GM12873 (cell line): ENCODE measurements around the gene PTEN.

Experiments used
- CTCF ChIP-seq: IDR thresholded peaks from 2 replicates; pipeline ENCODE4 v1.5.1; 2012; ENCODE audit warnings: low read depth, mild to moderate bottlenecking, moderate library complexity, low read length, control low read depth; ENCODE audit not compliant: insufficient read depth; ENCODE audit errors: missing control alignments

Gene PTEN

DNA sequence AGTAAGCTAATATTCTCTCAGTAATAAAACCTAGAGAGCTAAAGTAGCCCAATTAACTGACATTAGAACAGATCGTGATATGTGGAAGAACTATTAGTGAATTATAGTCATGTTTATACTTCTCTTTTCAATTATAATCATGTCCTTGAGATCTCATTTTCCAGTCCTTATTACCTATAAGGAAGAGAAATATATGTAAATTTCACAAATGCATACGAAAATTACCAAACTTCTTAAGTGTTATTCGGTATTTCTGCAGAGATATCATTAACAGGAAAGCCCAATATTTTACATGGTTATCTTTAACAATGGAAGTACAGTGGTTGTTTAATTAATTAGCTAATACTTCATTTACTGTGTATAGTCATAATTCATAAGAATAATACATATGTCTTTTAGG is 110.7 kb downstream of the PTEN start:
- no peak for TF ChIP-seq CTCF

DNA sequence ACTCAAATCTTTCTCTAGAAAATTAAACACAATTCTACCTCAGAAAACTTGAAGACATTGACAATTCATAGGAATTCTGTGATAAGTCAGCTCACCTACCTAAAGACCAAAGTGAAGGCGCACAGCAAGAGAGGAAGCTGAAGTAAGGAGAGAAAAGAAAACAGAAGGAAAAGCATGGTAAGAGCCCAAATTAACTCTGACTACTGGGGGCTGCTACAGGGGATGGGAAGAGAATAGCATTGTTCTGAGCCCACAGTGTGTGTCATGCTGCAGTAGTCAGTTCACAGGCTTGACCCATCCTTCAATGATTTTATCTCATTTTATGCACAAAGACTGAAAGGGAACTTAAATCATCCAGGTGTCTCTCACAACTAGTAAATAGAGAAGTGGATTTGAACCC is 111.3 kb downstream of the PTEN start:
- TF ChIP-seq CTCF = no peak

DNA sequence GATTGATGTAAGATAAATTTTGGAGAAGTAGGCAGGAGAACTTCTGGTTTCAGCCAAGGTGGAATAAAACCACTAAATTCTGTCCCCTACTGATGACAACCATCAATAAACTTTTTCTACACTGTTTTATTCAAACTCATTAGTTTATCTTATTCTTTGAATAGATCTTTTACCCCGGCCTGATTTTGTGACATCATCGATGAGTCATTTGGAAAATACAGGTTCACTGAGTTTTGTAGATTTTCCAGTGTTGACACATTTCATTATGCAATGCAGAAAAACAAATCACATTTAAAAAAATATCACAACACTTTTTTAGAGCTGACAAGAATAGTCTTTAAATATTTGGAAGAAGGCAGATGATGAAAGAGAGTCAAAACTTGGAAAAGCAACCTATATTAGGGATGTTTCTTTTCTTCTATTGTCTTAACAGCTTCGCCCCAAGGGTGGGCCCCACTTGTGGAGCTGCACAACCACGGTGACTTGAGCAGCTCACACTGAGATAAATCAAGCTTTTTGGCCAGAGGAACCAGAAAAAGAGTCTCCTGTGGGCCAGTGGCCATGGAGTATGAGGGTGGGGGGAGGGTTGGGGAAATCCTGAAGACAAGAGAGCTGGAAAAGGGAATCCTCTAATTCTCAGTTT is 112.8 kb downstream of the PTEN start:
- no peak for TF ChIP-seq CTCF

DNA sequence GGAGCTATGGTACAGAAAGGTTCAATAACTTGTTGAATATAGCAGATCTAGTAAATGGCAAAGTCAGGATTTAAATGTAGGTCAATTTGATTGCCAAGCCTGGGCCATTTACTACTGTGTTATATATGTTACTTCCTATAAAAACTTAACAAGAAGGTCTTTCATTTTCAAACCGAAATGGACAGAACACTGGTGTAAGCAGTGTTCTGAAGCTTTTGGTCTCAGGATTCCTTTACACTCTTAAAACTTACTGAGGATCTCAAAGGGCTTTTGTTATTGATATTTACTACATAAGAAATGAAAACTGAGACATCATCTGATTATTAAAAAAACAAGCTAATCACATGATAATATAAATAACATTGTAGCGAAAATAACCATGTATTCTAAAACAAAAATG is 114.7 kb downstream of the PTEN start:
- no peak for TF ChIP-seq CTCF

- no peak for TF ChIP-seq CTCF
These were observed 116.4 kb downstream of the PTEN start for GRCh38 chr10:87979847-87980246.

DNA sequence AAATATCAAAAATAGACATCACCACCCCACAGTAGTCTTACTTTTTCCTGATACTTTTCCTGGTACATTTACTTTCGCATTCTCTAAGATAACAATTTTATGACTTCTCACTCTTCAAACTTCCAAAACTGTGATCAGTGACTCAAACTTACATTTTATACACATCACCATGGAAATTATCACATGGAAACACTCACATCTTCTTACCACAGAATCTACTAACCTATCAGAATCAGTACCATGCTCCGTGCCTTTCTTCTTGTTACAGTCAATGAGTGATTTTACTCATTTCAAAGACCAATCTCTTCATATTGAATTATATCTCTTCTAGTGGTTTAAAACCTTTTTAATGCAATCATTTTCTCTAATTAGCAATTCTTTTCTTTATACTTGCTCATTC is 120.3 kb downstream of the PTEN start:
- TF ChIP-seq CTCF = no peak

DNA sequence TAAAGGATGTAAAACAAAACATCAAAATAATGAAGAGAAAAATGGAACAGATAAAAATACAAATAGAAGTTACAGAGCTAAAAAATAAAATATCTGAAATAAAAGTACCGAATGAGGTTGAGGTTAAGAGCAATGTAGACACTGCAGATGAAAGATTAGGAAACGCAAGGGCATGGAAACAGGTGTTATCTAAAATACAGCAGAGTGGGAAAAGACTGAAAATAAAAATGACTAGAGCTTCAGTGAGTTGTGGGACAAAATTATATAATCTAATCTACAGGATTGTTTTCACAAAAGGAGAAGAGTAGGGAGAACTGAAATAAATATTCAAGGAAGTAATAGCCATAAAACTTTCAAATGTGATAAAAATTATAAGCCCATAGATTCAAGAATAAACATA is 123.8 kb downstream of the PTEN start:
- no peak for TF ChIP-seq CTCF
